ENCODE data around the gene MTA3.
"Not testable (repeated sequence)": the region's sequence is repeated elsewhere in the genome, so short reads cannot be mapped to it uniquely, and the experiment has no call there.

MTA3 gene

DNA sequence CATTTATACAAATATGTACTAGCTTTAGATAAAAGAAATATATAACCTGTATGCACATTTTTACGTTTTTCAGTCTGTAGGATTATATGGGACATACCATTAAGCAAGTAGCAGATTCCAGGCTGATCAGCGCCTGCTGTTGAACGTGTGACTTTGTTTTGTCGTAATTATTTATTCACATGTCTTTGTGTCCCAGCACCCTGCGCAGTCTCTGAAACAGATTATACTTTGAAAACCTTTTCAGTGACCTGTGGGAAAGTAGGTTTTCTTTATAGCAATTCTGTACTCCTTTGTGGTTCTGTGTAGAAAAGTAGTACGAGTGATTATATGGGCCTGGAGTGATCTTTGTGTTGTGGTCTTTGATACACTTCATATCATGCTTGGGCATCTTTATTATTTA lies 68.5 kb downstream of the MTA3 start:
- no peaks in the 10 kb centered on the region for H3K4me1 ChIP-seq (ENCODE audit: insufficient read depth, insufficient read length)
- H3K9me3 ChIP-seq (ENCODE audit: insufficient read depth, low read length): no peaks in the 10 kb centered on the region
- H3K27me3 ChIP-seq (ENCODE audit: insufficient read depth, insufficient read length): no peaks in the 10 kb centered on the region
- H3K9ac ChIP-seq (ENCODE audit: insufficient read length, low read depth): no peak overlapping the region
- DNase-seq (ENCODE audit: low read depth, low spot score): no peak
- no peak for TF ChIP-seq ZNF274 (IDR thresholded peaks at IDR 0.05; ENCODE audit: low read depth, low read length)
- TF ChIP-seq YY1 (IDR thresholded peaks at IDR 0.05; ENCODE audit: insufficient read depth, insufficient read length): no peak
- no peak for TF ChIP-seq SUZ12 (IDR thresholded peaks at IDR 0.05; ENCODE audit: extremely low read depth, insufficient read depth, insufficient read length)
- H3K36me3 ChIP-seq (ENCODE audit: insufficient read depth, insufficient read length, low read length): peaks cover 5% of the 10 kb centered on the region
- no peak overlapping the region for H3K4me3 ChIP-seq (ENCODE audit: insufficient read length, low read depth)

- H3K36me3 ChIP-seq (ENCODE audit: insufficient read depth, insufficient read length, low read length): peaks cover 11% of the 10 kb centered on the region
These were observed 69.8 kb downstream of the MTA3 start for GRCh38 chr2:42638080-42638784.

DNA sequence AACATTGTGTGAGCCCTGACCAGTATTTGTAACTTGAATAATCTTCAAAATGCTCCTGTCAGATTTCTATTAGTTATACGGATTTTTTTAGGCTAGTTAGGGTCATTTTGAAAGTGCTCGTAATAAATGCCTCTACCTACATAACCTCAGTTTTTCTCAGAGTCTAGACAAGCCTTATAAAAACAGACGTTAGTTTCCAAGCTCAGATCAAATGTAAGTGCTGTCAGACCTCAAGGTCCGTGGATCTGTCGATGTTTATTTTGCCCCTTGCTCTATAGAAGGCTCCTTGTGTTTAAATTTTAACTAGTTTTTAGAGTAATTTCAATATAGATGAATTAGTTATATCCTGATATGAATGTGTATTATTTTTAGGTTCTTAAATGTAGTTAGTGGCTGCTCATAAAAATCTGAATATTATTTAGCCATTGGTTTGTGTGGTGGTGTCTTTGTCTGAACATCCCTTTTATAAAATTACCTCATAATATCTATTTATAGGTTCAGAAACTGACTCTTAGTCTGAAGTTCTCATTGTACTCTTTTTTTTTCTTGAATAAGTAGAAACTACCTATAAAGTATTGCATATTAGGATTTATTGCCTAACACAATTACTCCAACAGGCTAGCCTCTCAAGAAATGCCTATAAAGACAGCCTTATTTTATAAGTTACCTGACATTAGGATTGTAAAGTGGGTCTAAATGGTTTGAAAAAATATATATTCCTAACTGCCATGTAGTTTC lies 71.1 kb downstream of the MTA3 start:
- Histone ChIP-seq H3K4me1 (ENCODE audit: insufficient read depth, insufficient read length) (no peaks in the 10 kb centered on the region), H3K4me3 (ENCODE audit: insufficient read length, low read depth) (no peak overlapping the region), H3K27me3 (ENCODE audit: insufficient read depth, insufficient read length) (no peaks in the 10 kb centered on the region), H3K9ac (ENCODE audit: insufficient read length, low read depth) (no peak overlapping the region), H3K36me3 (ENCODE audit: insufficient read depth, insufficient read length, low read length) (peaks cover 22% of the 10 kb centered on the region), H3K9me3 (ENCODE audit: insufficient read depth, low read length) (no peaks in the 10 kb centered on the region)
- no peak for TF ChIP-seq SUZ12 (IDR thresholded peaks at IDR 0.05; ENCODE audit: extremely low read depth, insufficient read depth, insufficient read length)
- TF ChIP-seq ZNF274 (IDR thresholded peaks at IDR 0.05; ENCODE audit: low read depth, low read length): no peak
- TF ChIP-seq YY1 (IDR thresholded peaks at IDR 0.05; ENCODE audit: insufficient read depth, insufficient read length): no peak
- no peak for DNase-seq (ENCODE audit: low read depth, low spot score)

More at GRCh38 chr2:42638080-42638784, 69.8 kb downstream of the MTA3 start:
- Histone ChIP-seq H3K4me1 (ENCODE audit: insufficient read depth, insufficient read length) (no peaks in the 10 kb centered on the region), H3K27me3 (ENCODE audit: insufficient read depth, insufficient read length) (no peaks in the 10 kb centered on the region), H3K9me3 (ENCODE audit: insufficient read depth, low read length) (no peaks in the 10 kb centered on the region), H3K9ac (ENCODE audit: insufficient read length, low read depth) (no peak overlapping the region), H3K4me3 (ENCODE audit: insufficient read length, low read depth) (no peak overlapping the region)
- TF ChIP-seq SUZ12 (IDR thresholded peaks at IDR 0.05; ENCODE audit: extremely low read depth, insufficient read depth, insufficient read length): no peak
- TF ChIP-seq YY1 (IDR thresholded peaks at IDR 0.05; ENCODE audit: insufficient read depth, insufficient read length): no peak
- TF ChIP-seq ZNF274 (IDR thresholded peaks at IDR 0.05; ENCODE audit: low read depth, low read length): no peak
- no peak for DNase-seq (ENCODE audit: low read depth, low spot score)

DNA sequence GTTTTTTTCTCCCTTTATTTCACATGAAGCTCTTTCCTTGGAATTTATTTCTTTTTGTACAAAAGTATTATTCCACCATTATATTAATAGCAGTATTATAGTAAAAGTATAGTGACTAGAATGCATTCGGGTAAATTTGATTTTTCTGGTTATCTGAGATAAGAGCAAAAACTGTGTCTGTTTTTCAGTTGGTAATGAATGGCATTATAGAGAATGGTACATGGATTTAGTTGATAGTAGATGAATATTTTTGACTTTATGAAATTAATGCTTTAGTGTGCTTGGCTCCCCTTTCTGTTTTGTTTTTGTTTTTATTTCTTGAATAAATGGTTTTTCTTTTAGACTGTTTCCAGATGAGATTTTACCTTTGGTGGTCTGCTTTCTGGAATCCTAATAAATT lies 71.8 kb downstream of the MTA3 start:
- Histone ChIP-seq H3K4me1 (ENCODE audit: insufficient read depth, insufficient read length) (no peaks in the 10 kb centered on the region), H3K9ac (ENCODE audit: insufficient read length, low read depth) (no peak overlapping the region), H3K4me3 (ENCODE audit: insufficient read length, low read depth) (no peak overlapping the region), H3K36me3 (ENCODE audit: insufficient read depth, insufficient read length, low read length) (peaks cover 27% of the 10 kb centered on the region), H3K27me3 (ENCODE audit: insufficient read depth, insufficient read length) (no peaks in the 10 kb centered on the region), H3K9me3 (ENCODE audit: insufficient read depth, low read length) (no peaks in the 10 kb centered on the region)
- TF ChIP-seq YY1 (IDR thresholded peaks at IDR 0.05; ENCODE audit: insufficient read depth, insufficient read length) (no peak), SUZ12 (IDR thresholded peaks at IDR 0.05; ENCODE audit: extremely low read depth, insufficient read depth, insufficient read length) (no peak), ZNF274 (IDR thresholded peaks at IDR 0.05; ENCODE audit: low read depth, low read length) (no peak)
- no peak for DNase-seq (ENCODE audit: low read depth, low spot score)

GRCh38 chr2:42642371-42642770 lies 73.9 kb downstream of the MTA3 start:
- H3K36me3 ChIP-seq (ENCODE audit: insufficient read depth, insufficient read length, low read length): peaks cover 39% of the 10 kb centered on the region
- not testable (repeated sequence) for H3K4me3 ChIP-seq (ENCODE audit: insufficient read length, low read depth); H3K9me3 ChIP-seq (ENCODE audit: insufficient read depth, low read length); H3K9ac ChIP-seq (ENCODE audit: insufficient read length, low read depth); H3K4me1 ChIP-seq (ENCODE audit: insufficient read depth, insufficient read length); DNase-seq (ENCODE audit: low read depth, low spot score); H3K27me3 ChIP-seq (ENCODE audit: insufficient read depth, insufficient read length)

GRCh38 chr2:42645551-42645950 lies 77.1 kb downstream of the MTA3 start:
- DNase-seq (ENCODE audit: low read depth, low spot score): no peak
- Histone ChIP-seq H3K9ac (ENCODE audit: insufficient read length, low read depth) (no peak overlapping the region), H3K36me3 (ENCODE audit: insufficient read depth, insufficient read length, low read length) (peaks cover 42% of the 10 kb centered on the region), H3K4me1 (ENCODE audit: insufficient read depth, insufficient read length) (no peaks in the 10 kb centered on the region), H3K4me3 (ENCODE audit: insufficient read length, low read depth) (no peak overlapping the region), H3K27me3 (ENCODE audit: insufficient read depth, insufficient read length) (no peaks in the 10 kb centered on the region), H3K9me3 (ENCODE audit: insufficient read depth, low read length) (no peaks in the 10 kb centered on the region)
- no peak for TF ChIP-seq ZNF274 (IDR thresholded peaks at IDR 0.05; ENCODE audit: low read depth, low read length)
- TF ChIP-seq YY1 (IDR thresholded peaks at IDR 0.05; ENCODE audit: insufficient read depth, insufficient read length): no peak
- no peak for TF ChIP-seq SUZ12 (IDR thresholded peaks at IDR 0.05; ENCODE audit: extremely low read depth, insufficient read depth, insufficient read length)

DNA sequence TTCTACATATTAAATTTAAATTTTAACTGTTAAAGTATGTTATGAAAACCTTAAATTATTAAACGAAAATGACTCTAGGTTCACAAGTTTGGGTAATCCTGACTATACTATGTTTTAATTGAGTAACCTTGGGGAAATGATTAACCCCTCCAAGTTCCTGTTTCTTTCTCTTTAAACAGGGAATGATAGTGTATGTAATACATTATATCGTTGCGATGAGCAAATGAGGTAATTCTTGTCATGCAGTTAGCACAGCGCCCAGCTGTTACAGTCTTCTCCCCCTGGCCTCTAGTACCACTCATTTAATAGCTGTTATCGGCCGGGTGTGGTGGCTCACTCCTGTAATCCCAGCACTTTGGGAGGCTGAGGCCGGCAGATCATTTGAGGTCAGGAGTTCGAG lies 80.4 kb downstream of the MTA3 start:
- no peaks in the 10 kb centered on the region for H3K9me3 ChIP-seq (ENCODE audit: insufficient read depth, low read length)
- TF ChIP-seq ZNF274 (IDR thresholded peaks at IDR 0.05; ENCODE audit: low read depth, low read length): no peak
- no peak for TF ChIP-seq SUZ12 (IDR thresholded peaks at IDR 0.05; ENCODE audit: extremely low read depth, insufficient read depth, insufficient read length)
- TF ChIP-seq YY1 (IDR thresholded peaks at IDR 0.05; ENCODE audit: insufficient read depth, insufficient read length): no peak
- H3K36me3 ChIP-seq (ENCODE audit: insufficient read depth, insufficient read length, low read length): peaks cover 26% of the 10 kb centered on the region
- H3K9ac ChIP-seq (ENCODE audit: insufficient read length, low read depth): no peak overlapping the region
- H3K4me3 ChIP-seq (ENCODE audit: insufficient read length, low read depth): no peak overlapping the region
- peaks cover 2% of the 10 kb centered on the region for H3K4me1 ChIP-seq (ENCODE audit: insufficient read depth, insufficient read length)
- H3K27me3 ChIP-seq (ENCODE audit: insufficient read depth, insufficient read length): no peaks in the 10 kb centered on the region
- no peak for DNase-seq (ENCODE audit: low read depth, low spot score)
